Panc1 (cell line): ENCODE data around the gene CLSTN2.

ENCODE experiments used
- CTCF ChIP-seq: fragments of 450-650 bp; IDR thresholded peaks from 2 replicates; pipeline ENCODE4 v1.5.1; 2017; ENCODE audit warnings: mild to moderate bottlenecking
- POLR2AphosphoS5 ChIP-seq: IDR thresholded peaks from 2 replicates; pipeline ENCODE4 v1.6.1; 2012; ENCODE audit warnings: mild to moderate bottlenecking, low read depth, low read length, moderate library complexity
- REST ChIP-seq, 2 experiments: IDR thresholded peaks; 2 replicates each; pipeline ENCODE4 v1.6.1; 2011 to 2012; ENCODE audit warnings: low read depth in 2 of 2, control low read depth in 1 of 2, low read length in 1 of 2, mild to moderate bottlenecking in 1 of 2, moderate library complexity in 1 of 2; ENCODE audit not compliant: insufficient read depth in 1 of 2
- TCF7L2 ChIP-seq: IDR thresholded peaks from 2 replicates; pipeline ENCODE4 v1.6.1; 2011; ENCODE audit warnings: mild to moderate bottlenecking, low read depth, low read length, inconsistent platforms

- TF ChIP-seq CTCF: no peak
- no peak for TF ChIP-seq POLR2AphosphoS5
- no peak for TF ChIP-seq TCF7L2
- TF ChIP-seq REST (IDR thresholded peaks at IDR 0.05; ENCODE audit: insufficient read depth in 1 of 2, low read depth in 2 of 2, low read length in 1 of 2): no peak
Observed at GRCh38 chr3:139941580-139941979, 6.6 kb downstream of the CLSTN2 start.
